MCF 10A (cell line): Measurements from ENCODE around the gene SRSF4. TPM values are rescaled to one million over a fixed set of nuclear protein-coding genes. Genes with fewer than 3 reads are reported as not detected.
A peak's percentile ranks its signal among the peaks of the same experiment; 100 is the strongest.

ENCODE experiments used
- BruUV-seq: library from RNA; stranded (reverse); fragments of 400-500 nt; replicated peaks from 2 replicates; lab custom pipeline; 2021; lab: Mats Ljungman, UMichigan
- CTCF ChIA-PET: fragments of 300-600 bp; sonication (Branson Sonifier 250); formaldehyde crosslinking; extraction: SDS; loops from one replicate; lab custom pipeline; 2021; ENCODE audit warnings: antibody characterized with exemption, inconsistent platforms; lab: Yijun Ruan, JAX
- POLR2A ChIA-PET: fragments of 300-600, 350-650 bp; sonication (Branson Sonifier 250); formaldehyde crosslinking; extraction: SDS; loops from one replicate; lab custom pipeline; 2020; ENCODE audit warnings: antibody characterized with exemption, inconsistent platforms; lab: Yijun Ruan, JAX
- DNase-seq: peaks from one replicate; pipeline ENCODE4 v3.0.0-alpha.2; 2018; ENCODE audit not compliant: unreplicated experiment
- H3K27ac Mint-ChIP-seq: one replicate; pipeline ENCODE4 v1.8.0; 2022; ENCODE audit warnings: mild to moderate bottlenecking, low read depth, mixed read lengths; ENCODE audit not compliant: unreplicated experiment
- H3K27me3 Mint-ChIP-seq: one replicate; pipeline ENCODE4 v1.8.0; 2022; ENCODE audit warnings: mixed read lengths; ENCODE audit not compliant: insufficient read depth, unreplicated experiment
- H3K36me3 Mint-ChIP-seq: one replicate; pipeline ENCODE4 v1.8.0; 2022; ENCODE audit warnings: mild to moderate bottlenecking, moderate library complexity, mixed read lengths; ENCODE audit not compliant: insufficient read depth, unreplicated experiment
- H3K4me1 Mint-ChIP-seq: one replicate; pipeline ENCODE4 v1.8.0; 2022; ENCODE audit warnings: mixed read lengths; ENCODE audit not compliant: insufficient read depth, unreplicated experiment
- H3K4me3 Mint-ChIP-seq: one replicate; pipeline ENCODE4 v1.8.0; 2022; ENCODE audit warnings: mild to moderate bottlenecking, moderate library complexity, mixed read lengths; ENCODE audit not compliant: unreplicated experiment
- H3K9me3 Mint-ChIP-seq: one replicate; pipeline ENCODE4 v1.8.0; 2022; ENCODE audit warnings: mixed read lengths; ENCODE audit not compliant: unreplicated experiment
- intact Hi-C: fragments of 100-400 bp; cut with micrococcal nuclease; formaldehyde crosslinking; loops from 2 replicates; pipeline ENCODE4 v1.14.1; 2022
- total RNA-seq: library from RNA; stranded (reverse); gene quantifications from 2 replicates; pipeline ENCODE4 v1.2.3, GENCODE V29; 2022
- TF ChIP-seq, protein P1 (sequence below): fragments of 200-600 bp; IDR thresholded peaks from one replicate; pipeline ENCODE4 v1.8.0; 2022; ENCODE audit warnings: antibody characterized with exemption, mild to moderate bottlenecking; ENCODE audit not compliant: unreplicated experiment

The SRSF4 gene
- total RNA-seq, 1 experiment from 2014 or later, result 95.8 TPM

DNA sequence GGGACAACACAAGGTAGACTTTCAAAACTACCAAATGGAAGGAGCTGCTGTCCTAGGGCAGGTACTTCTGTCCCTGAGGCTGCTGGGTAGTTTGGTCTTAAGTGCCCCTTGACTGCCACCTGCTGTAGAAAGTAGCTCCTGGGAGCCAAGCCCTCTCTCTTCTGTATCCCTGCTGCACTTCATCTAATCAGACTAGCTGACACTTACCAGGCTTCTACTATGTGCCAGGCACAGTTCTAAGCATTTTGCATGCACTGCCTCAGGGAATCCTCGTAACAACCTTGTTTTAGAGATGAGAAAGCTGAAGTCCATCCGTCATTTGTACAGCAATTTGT lies 15.9 kb upstream of the SRSF4 start:
- no peak overlapping the region for H3K27ac Mint-ChIP-seq
- BruUV-seq, result no TSS peak
- intact Hi-C loops, result no loop called here

DNA sequence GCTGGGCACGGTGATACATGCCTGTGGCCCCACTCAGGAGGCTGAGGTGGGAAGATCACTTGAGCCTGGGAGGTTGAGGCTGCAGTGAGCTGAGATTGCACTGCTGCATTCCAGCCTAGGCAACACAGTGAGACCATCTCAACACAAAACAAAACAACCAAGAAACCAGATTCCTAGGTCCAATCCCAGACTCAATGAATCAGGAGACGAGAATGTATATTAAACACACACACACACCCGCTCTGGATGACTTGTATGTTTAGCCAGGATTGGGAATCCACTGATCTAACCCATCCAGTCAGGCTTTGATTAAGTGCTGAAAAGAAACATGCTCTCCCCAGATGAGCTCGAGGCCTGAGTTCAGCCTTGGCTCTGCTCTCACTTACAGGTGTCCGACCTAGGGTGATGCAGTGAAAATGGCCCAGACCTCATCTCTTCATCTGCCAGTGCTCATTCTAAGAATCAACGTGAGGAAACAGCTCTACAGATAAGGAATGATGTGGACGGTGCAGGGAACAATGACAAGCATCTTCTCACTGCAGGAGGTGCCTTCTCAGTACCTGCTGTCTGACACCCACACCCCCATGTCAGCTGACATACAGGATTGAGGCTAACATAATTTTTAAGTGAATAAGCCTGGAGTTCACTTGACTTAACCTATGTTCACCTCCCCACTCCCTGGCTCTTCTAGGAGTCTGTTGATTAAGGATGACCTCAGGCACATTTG lies 15.3 kb upstream of the SRSF4 start:
- H3K36me3 Mint-ChIP-seq, result peaks cover 42% of the 10 kb centered on the region
- no peaks in the 10 kb centered on the region for H3K4me1 Mint-ChIP-seq
- no peaks in the 10 kb centered on the region for H3K9me3 Mint-ChIP-seq
- TF ChIP-seq, protein P1, sequence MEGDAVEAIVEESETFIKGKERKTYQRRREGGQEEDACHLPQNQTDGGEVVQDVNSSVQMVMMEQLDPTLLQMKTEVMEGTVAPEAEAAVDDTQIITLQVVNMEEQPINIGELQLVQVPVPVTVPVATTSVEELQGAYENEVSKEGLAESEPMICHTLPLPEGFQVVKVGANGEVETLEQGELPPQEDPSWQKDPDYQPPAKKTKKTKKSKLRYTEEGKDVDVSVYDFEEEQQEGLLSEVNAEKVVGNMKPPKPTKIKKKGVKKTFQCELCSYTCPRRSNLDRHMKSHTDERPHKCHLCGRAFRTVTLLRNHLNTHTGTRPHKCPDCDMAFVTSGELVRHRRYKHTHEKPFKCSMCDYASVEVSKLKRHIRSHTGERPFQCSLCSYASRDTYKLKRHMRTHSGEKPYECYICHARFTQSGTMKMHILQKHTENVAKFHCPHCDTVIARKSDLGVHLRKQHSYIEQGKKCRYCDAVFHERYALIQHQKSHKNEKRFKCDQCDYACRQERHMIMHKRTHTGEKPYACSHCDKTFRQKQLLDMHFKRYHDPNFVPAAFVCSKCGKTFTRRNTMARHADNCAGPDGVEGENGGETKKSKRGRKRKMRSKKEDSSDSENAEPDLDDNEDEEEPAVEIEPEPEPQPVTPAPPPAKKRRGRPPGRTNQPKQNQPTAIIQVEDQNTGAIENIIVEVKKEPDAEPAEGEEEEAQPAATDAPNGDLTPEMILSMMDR, result no peak
- CTCF ChIA-PET, result interaction anchor here (0.5 to 8.1 kb wide), 10 partner anchors 10 to 666 kb away, joined by 3 to 71 read pairs (median 4); partner anchors contain the start of gene SRSF4
- no peaks in the 10 kb centered on the region for H3K27me3 Mint-ChIP-seq
- H3K4me3 Mint-ChIP-seq, result no peak overlapping the region
- no peak overlapping the region for H3K27ac Mint-ChIP-seq
- no TSS peak for BruUV-seq
- POLR2A ChIA-PET, result interaction anchor here (0.7 to 4.0 kb wide), 4 partner anchors 15 to 461 kb away, joined by 4 to 29 read pairs (median 4); partner anchors contain the start of genes MECR, SRSF4 and YTHDF2
- intact Hi-C loops, result no loop called here
- no peak for DNase-seq

More for the DNA sequence above, 15.9 kb upstream of the SRSF4 start:
- Mint-ChIP-seq H3K9me3 (no peaks in the 10 kb centered on the region), H3K4me3 (no peak overlapping the region), H3K27me3 (no peaks in the 10 kb centered on the region), H3K4me1 (peaks cover 5% of the 10 kb centered on the region), H3K36me3 (peaks cover 41% of the 10 kb centered on the region)
- TF ChIP-seq, protein P1, result peak; percentile 25
- CTCF ChIA-PET, result interaction anchor here (0.6 to 8.1 kb wide), 10 partner anchors 11 to 1522 kb away, joined by 3 to 71 read pairs (median 4); partner anchors contain the start of gene SRSF4
- POLR2A ChIA-PET, result interaction anchor here (0.6 to 4.0 kb wide), 5 partner anchors 16 to 461 kb away, joined by 3 to 29 read pairs (median 4); partner anchors contain the start of genes MECR, PTPRU, SRSF4 and YTHDF2
- DNase-seq, result peak; percentile 66

DNA sequence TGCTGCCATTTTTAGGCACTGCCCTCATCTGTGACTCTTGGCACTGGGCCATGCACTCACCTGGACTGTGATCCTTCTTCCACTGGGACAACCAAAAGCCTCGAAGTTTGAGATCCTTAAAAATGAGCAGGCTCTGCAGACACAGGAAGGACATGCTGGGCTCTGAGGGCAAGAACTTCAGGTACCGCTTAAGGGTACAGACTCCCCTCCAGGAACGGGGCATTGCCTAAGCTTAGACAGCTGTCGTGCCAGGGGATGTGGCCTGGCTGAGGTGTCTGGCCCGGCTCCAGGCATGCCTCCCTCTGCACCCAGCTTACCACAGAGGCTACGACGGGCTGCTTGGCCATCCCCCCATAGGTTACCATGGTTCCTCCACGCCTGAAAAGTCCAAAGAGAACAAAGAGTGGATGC lies 14.2 kb upstream of the SRSF4 start:
- CTCF ChIA-PET, result interaction anchor here (0.5 to 8.1 kb wide), 3 partner anchors 14 to 314 kb away, joined by 3 to 71 read pairs (median 9); partner anchors contain the start of gene SRSF4
- intact Hi-C loops, result no loop called here
- H3K9me3 Mint-ChIP-seq, result no peaks in the 10 kb centered on the region
- no peak overlapping the region for H3K27ac Mint-ChIP-seq
- DNase-seq, result peak; percentile 78
- TF ChIP-seq, protein P1, result no peak
- POLR2A ChIA-PET, result interaction anchor here (4.0 kb wide), 1 partner anchor 14 kb away, joined by 29 read pairs; the partner anchor contains the start of gene SRSF4
- peaks cover 38% of the 10 kb centered on the region for H3K36me3 Mint-ChIP-seq
- H3K4me1 Mint-ChIP-seq, result peaks cover 7% of the 10 kb centered on the region
- no peak overlapping the region for H3K4me3 Mint-ChIP-seq
- no peaks in the 10 kb centered on the region for H3K27me3 Mint-ChIP-seq
- no TSS peak for BruUV-seq

DNA sequence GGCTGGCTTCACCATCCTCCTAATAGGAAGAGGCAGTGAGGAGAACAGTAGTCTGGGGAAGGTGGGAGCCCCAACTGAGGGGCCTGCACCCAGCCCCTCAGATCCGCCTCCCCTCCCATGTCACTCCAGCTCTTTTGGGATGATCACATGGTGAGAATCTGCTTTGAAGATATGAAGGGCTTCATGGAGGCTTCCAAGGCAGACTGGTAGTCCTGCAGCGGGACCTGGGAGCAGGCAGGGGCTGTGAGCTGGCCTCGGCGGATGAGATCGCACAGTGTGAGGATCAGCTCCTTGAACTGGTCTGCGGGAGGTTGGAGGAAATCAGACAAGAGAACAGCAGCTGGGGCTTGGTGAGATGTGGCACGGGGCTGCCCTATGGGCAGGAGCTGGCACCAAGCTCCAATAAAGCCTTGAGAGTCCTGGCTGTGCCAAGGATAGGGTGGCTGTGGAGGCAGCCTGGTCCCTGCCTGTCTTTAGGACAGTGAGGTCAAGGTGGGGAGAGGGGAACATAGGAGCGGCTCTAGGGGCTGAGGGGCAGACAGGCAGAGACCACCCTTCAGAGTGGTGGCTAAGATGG lies 12.3 kb upstream of the SRSF4 start:
- Mint-ChIP-seq H3K9me3 (no peaks in the 10 kb centered on the region), H3K27me3 (no peaks in the 10 kb centered on the region), H3K27ac (peak overlapping the region; percentile 27), H3K36me3 (peaks cover 28% of the 10 kb centered on the region), H3K4me3 (no peak overlapping the region), H3K4me1 (peaks cover 9% of the 10 kb centered on the region)
- TF ChIP-seq, protein P1, result no peak
- DNase-seq, result no peak
- intact Hi-C loops, result no loop called here
- ChIA-PET POLR2A (interaction anchor here (4.0 kb wide), 1 partner anchor 12 kb away, joined by 29 read pairs; the partner anchor contains the start of gene SRSF4), CTCF (interaction anchor here (0.5 to 8.1 kb wide), 6 partner anchors 8 to 409 kb away, joined by 3 to 71 read pairs (median 4); partner anchors contain the start of gene SRSF4)
- BruUV-seq, result no TSS peak
